GM19452 (cell line): Measurements from ENCODE around the gene SNX27.
A peak's percentile ranks its signal among the peaks of the same experiment; 100 is the strongest.

ENCODE experiments used
- ATAC-seq: cut with Tn5 transposase; IDR thresholded peaks from one replicate; pipeline ENCODE4 v1.9.1; 2021; ENCODE audit not compliant: unreplicated experiment

Gene SNX27

GRCh38 chr1:151611832-151612500 lies at the start of gene SNX27:
TSS of gene SNX27 (plus strand) at chr1:151612050. CDS start at chr1:151612202, 152 bp downstream.
- ATAC-seq, result peak; percentile 85

GRCh38 chr1:151562661-151563060 lies 49.2 kb upstream of the SNX27 start:
- no peak for ATAC-seq

GRCh38 chr1:151563376-151563775 lies 48.5 kb upstream of the SNX27 start:
- no peak for ATAC-seq

GRCh38 chr1:151565502-151566189 lies 46.2 kb upstream of the SNX27 start:
- no peak for ATAC-seq

GRCh38 chr1:151568626-151569088 lies 43.2 kb upstream of the SNX27 start:
- ATAC-seq, result no peak

GRCh38 chr1:151570819-151571218 lies 41.0 kb upstream of the SNX27 start:
- no peak for ATAC-seq

- no peak for ATAC-seq
These were observed 37.0 kb upstream of the SNX27 start for GRCh38 chr1:151574575-151575529.

- ATAC-seq, result no peak
These were observed 34.7 kb upstream of the SNX27 start for GRCh38 chr1:151577173-151577572.

- ATAC-seq, result no peak
These were observed 32.9 kb upstream of the SNX27 start for GRCh38 chr1:151578941-151579340.

- no peak for ATAC-seq
These were observed 32.2 kb upstream of the SNX27 start for GRCh38 chr1:151579436-151580225.

- ATAC-seq, result no peak
These were observed 30.4 kb upstream of the SNX27 start for GRCh38 chr1:151581451-151581850.

- ATAC-seq, result no peak
These were observed 29.9 kb upstream of the SNX27 start for GRCh38 chr1:151581921-151582320.

GRCh38 chr1:151583796-151584195 lies 28.1 kb upstream of the SNX27 start:
- ATAC-seq, result no peak

GRCh38 chr1:151584278-151584677 lies 27.6 kb upstream of the SNX27 start:
- ATAC-seq, result no peak

GRCh38 chr1:151584780-151585179 lies 27.1 kb upstream of the SNX27 start:
- no peak for ATAC-seq

- ATAC-seq, result no peak
These were observed 26.2 kb upstream of the SNX27 start for GRCh38 chr1:151585622-151586021.

- ATAC-seq, result no peak
These were observed 20.9 kb upstream of the SNX27 start for GRCh38 chr1:151590961-151591360.

GRCh38 chr1:151593730-151594129 lies 18.1 kb upstream of the SNX27 start:
- no peak for ATAC-seq

GRCh38 chr1:151594143-151594625 lies 17.7 kb upstream of the SNX27 start:
- ATAC-seq, result peak; percentile 58

GRCh38 chr1:151596166-151596953 lies 15.5 kb upstream of the SNX27 start:
- no peak for ATAC-seq
